ENCODE data around the gene ZNF70. TPM values are rescaled to one million over a fixed set of nuclear protein-coding genes. Genes with fewer than 3 reads are reported as not detected.

Gene ZNF70
- total RNA-seq, 1 donor from 2014 or later = 12.5 TPM

DNA sequence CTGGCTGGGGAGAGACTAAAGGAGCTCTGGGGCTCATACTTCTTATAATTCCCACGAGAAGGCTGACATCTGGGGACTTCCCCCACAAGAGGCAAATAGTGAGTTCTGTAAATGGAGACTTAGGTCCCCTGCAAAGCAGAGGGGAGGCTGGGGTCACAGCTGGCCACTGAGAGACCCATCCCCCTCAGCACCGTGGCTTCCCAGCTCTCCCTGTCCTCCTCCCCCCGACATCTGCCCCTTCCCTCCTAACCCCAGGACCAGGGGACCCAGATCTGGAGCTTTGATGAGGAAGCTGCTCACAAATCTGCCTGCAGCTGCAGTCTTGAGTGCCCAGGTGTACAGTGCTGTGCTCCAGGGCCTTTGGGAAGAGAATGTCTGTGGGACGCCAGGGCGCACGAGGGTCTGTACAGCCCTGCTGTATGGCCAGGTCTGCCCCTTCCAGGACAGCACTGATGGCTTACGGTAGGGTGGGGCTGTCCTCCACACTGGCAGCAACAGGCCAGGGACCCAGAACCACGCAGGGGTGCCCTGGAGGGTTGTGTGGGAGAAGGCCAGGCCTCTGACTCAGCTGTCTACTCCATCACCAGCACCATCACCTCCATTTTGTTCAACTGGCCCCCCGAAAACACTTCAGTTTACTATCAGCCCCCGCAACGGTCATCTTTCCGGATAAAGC is 59.0 kb downstream of the ZNF70 start:
- Mint-ChIP-seq H3K9me3 (ENCODE audit: unreplicated experiment) (no peaks in the 10 kb centered on the region), H3K4me3 (ENCODE audit: unreplicated experiment) (no peak overlapping the region), H3K36me3 (ENCODE audit: unreplicated experiment) (peaks cover 34% of the 10 kb centered on the region), H3K4me1 (ENCODE audit: unreplicated experiment) (no peaks in the 10 kb centered on the region), H3K27ac (ENCODE audit: unreplicated experiment) (no peak overlapping the region), H3K27me3 (ENCODE audit: unreplicated experiment) (no peaks in the 10 kb centered on the region)
- TF ChIP-seq, protein P1, sequence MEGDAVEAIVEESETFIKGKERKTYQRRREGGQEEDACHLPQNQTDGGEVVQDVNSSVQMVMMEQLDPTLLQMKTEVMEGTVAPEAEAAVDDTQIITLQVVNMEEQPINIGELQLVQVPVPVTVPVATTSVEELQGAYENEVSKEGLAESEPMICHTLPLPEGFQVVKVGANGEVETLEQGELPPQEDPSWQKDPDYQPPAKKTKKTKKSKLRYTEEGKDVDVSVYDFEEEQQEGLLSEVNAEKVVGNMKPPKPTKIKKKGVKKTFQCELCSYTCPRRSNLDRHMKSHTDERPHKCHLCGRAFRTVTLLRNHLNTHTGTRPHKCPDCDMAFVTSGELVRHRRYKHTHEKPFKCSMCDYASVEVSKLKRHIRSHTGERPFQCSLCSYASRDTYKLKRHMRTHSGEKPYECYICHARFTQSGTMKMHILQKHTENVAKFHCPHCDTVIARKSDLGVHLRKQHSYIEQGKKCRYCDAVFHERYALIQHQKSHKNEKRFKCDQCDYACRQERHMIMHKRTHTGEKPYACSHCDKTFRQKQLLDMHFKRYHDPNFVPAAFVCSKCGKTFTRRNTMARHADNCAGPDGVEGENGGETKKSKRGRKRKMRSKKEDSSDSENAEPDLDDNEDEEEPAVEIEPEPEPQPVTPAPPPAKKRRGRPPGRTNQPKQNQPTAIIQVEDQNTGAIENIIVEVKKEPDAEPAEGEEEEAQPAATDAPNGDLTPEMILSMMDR (IDR thresholded peaks at IDR 0.05) = no peak
- DNase-seq (ENCODE audit: extremely low spot score, unreplicated experiment) = no peak

DNA sequence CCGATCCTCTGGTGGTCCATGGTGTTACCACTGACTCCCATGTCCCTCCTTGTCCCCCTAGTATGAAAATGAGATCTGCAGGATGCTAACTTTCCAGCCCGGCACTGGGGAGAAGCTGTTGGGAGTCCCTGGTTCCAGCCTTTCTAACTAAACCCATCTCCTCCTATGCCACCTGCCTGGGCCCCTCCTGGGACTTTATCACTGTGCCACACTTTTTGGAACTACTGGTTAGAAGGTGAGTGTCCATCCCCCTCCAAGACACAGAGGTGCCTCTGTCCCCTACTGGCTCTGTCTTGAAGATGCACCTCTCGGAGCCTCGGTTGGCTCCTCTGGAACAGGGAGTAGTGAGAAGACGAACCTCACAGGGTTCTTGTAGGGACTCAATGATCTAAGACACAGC is 60.2 kb downstream of the ZNF70 start, which contains the start of gene RGL4:
TSS of gene RGL4 (plus strand) at position 301 of the 400 bp plus-strand sequence. CDS start 1,018 bp downstream, outside the sequence.
- Mint-ChIP-seq H3K9me3 (ENCODE audit: unreplicated experiment) (no peaks in the 10 kb centered on the region), H3K4me3 (ENCODE audit: unreplicated experiment) (no peak within 1 kb of the TSS), H3K36me3 (ENCODE audit: unreplicated experiment) (peaks cover 27% of the 10 kb centered on the region), H3K4me1 (ENCODE audit: unreplicated experiment) (no peaks in the 10 kb centered on the region), H3K27me3 (ENCODE audit: unreplicated experiment) (no peaks in the 10 kb centered on the region), H3K27ac (ENCODE audit: unreplicated experiment) (no peak within 1 kb of the TSS)
- TF ChIP-seq, protein P1 (IDR thresholded peaks at IDR 0.05) = no peak
- DNase-seq (ENCODE audit: extremely low spot score, unreplicated experiment) = no peak

DNA sequence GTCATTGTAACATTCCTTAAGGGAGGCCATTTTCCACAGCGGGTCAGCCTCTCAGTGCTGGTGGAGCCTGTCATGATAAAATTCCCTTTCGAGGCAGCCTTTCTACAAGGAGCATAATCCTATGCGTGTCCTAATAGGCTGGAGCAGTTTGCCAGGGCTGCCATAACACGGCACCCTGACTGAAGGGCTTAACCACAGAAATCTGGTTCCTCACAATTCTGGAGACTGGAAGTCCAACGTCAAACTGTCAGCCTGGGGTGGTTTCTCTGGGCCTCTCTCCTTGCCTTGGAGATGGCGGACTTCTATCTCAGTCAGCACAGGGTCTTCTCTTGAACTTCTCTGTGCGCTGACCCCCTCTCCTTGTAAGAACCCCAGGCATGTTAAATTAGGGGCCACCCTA is 61.5 kb downstream of the ZNF70 start:
- H3K4me1 Mint-ChIP-seq (ENCODE audit: unreplicated experiment) = no peaks in the 10 kb centered on the region
- H3K9me3 Mint-ChIP-seq (ENCODE audit: unreplicated experiment) = no peaks in the 10 kb centered on the region
- H3K27me3 Mint-ChIP-seq (ENCODE audit: unreplicated experiment) = no peaks in the 10 kb centered on the region
- no peak overlapping the region for H3K27ac Mint-ChIP-seq (ENCODE audit: unreplicated experiment)
- no peak for DNase-seq (ENCODE audit: extremely low spot score, unreplicated experiment)
- no peak overlapping the region for H3K4me3 Mint-ChIP-seq (ENCODE audit: unreplicated experiment)
- peaks cover 20% of the 10 kb centered on the region for H3K36me3 Mint-ChIP-seq (ENCODE audit: unreplicated experiment)
- TF ChIP-seq, protein P1 (IDR thresholded peaks at IDR 0.05) = no peak

Other genes starting within 250 kb of the ZNF70 start
- not detected in 2 replicates for gene IGLL1, start 170.8 kb downstream of the ZNF70 start, total RNA-seq
- 0.43 TPM in 1 of 2 replicates, not detected in the other for gene DRICH1, start 118.8 kb downstream of the ZNF70 start, total RNA-seq
- not detected in 2 replicates for gene RGL4, start 60.1 kb downstream of the ZNF70 start, total RNA-seq
- gene VPREB3, start 3.3 kb upstream of the ZNF70 start, total RNA-seq = not detected in 2 replicates
- gene C22orf15, start 11.9 kb upstream of the ZNF70 start, total RNA-seq = not detected in 2 replicates
- gene CHCHD10, start 16.9 kb upstream of the ZNF70 start, total RNA-seq = 30.6 and 34.0 TPM in 2 replicates
- gene MMP11, start 21.7 kb upstream of the ZNF70 start, total RNA-seq = 72.5 and 76.5 TPM in 2 replicates
- 126 and 127 TPM in 2 replicates for gene SMARCB1, start 35.9 kb upstream of the ZNF70 start, total RNA-seq
- gene DERL3, start 87.9 kb upstream of the ZNF70 start, total RNA-seq = 0.52 and 0.56 TPM in 2 replicates
- 19.0 and 22.6 TPM in 2 replicates for gene SLC2A11, start 106.8 kb upstream of the ZNF70 start, total RNA-seq
- gene MIF, start 143.3 kb upstream of the ZNF70 start, total RNA-seq = 354 and 363 TPM in 2 replicates
- not detected in 2 replicates for gene GSTT2B, start 210.1 kb upstream of the ZNF70 start, total RNA-seq
- gene DDTL, start 215.8 kb upstream of the ZNF70 start, total RNA-seq = not detected in 2 replicates
- gene DDT, start 223.3 kb upstream of the ZNF70 start, total RNA-seq = 108 and 113 TPM in 2 replicates
- gene GSTT2, start 229.0 kb upstream of the ZNF70 start, total RNA-seq = not detected in 2 replicates